H1 (cell line): ENCODE results near the gene SERPINB1. TPM values are rescaled to one million over a fixed set of nuclear protein-coding genes. Genes with fewer than 3 reads are reported as not detected.
"Not testable (repeated sequence)": the region's sequence is repeated elsewhere in the genome, so short reads cannot be mapped to it uniquely, and the experiment has no call there.

Experiments
- CTCF ChIA-PET: fragments of 300-600 bp; sonication (Branson Sonifier 250); formaldehyde crosslinking; loops from one replicate; lab custom pipeline; 2021; ENCODE audit not compliant: partially characterized antibody; lab: Charles Lee
- POLR2A ChIA-PET: fragments of 300-600 bp; sonication (Branson Sonifier 250); formaldehyde crosslinking; loops from one replicate; lab custom pipeline; 2021; ENCODE audit warnings: inconsistent platforms; ENCODE audit not compliant: partially characterized antibody; lab: Charles Lee
- DNase-seq, 2 experiments: peaks; one replicate each; pipeline versions ENCODE4 v3.0.0 to v3.0.0-alpha.2; 2010 to 2022; ENCODE audit warnings: low spot score in 2 of 2, low read depth in 1 of 2, mixed read lengths in 1 of 2
- FAIRE-seq: peaks from 2 replicates; lab custom pipeline; 2011; peaks lifted over from hg19 to GRCh38; lab: Jason Lieb, UNC
- H2AFZ ChIP-seq: 2 replicates; pipeline ENCODE4 v1.8.1; 2012; ENCODE audit warnings: low read length, inconsistent platforms
- H2AK5ac ChIP-seq: 2 replicates; pipeline ENCODE4 v1.6.1; 2013; ENCODE audit warnings: low read depth, low read length
- H2BK120ac ChIP-seq: replicated peaks from 2 replicates; pipeline ENCODE3; 2013; ENCODE audit warnings: low read depth, low read length, inconsistent platforms
- H2BK12ac ChIP-seq: 2 replicates; pipeline ENCODE4 v1.6.1; 2013; ENCODE audit warnings: low read depth, low read length
- H2BK15ac ChIP-seq: 2 replicates; pipeline ENCODE4 v1.6.1; 2013; ENCODE audit warnings: low read length
- H2BK20ac ChIP-seq: 2 replicates; pipeline ENCODE4 v1.6.1; 2013; ENCODE audit warnings: low read length
- H2BK5ac ChIP-seq: 2 replicates; pipeline ENCODE4 v1.6.1; 2013; ENCODE audit warnings: low read depth, low read length
- H3K14ac ChIP-seq: 2 replicates; pipeline ENCODE4 v1.6.1; 2013; ENCODE audit warnings: inconsistent platforms; ENCODE audit not compliant: insufficient read length
- H3K18ac ChIP-seq: 2 replicates; pipeline ENCODE4 v1.6.1; 2013; ENCODE audit warnings: low read length; ENCODE audit errors: extremely low read depth
- H3K23ac ChIP-seq: 2 replicates; pipeline ENCODE4 v1.6.1; 2013; ENCODE audit warnings: inconsistent platforms; ENCODE audit not compliant: insufficient read length
- H3K23me2 ChIP-seq: 2 replicates; pipeline ENCODE4 v1.6.1; 2013; ENCODE audit warnings: low read depth, low read length
- H3K27ac ChIP-seq: 2 replicates; pipeline ENCODE4 v1.6.1; 2011; ENCODE audit warnings: low read depth, low read length, inconsistent platforms
- H3K27me3 ChIP-seq, 4 experiments: replicated peaks in 1 of 4; 1 replicate in 1 of 4; 2 replicates in 3 of 4; pipeline versions ENCODE4 v1.6.1 to v1.8.1; 2011 to 2013; ENCODE audit warnings: low read length in 3 of 4, mild to moderate bottlenecking in 3 of 4, inconsistent platforms in 2 of 4, mixed read lengths in 2 of 4, moderate library complexity in 1 of 4; ENCODE audit not compliant: control insufficient read depth in 3 of 4, insufficient read depth in 3 of 4; ENCODE audit errors: extremely low read depth in 1 of 4
- H3K36me3 ChIP-seq, 4 experiments: 2 replicates each; pipeline versions ENCODE4 v1.6.1 to v1.8.1; 2011 to 2013; ENCODE audit warnings: mild to moderate bottlenecking in 4 of 4, low read length in 3 of 4, moderate library complexity in 2 of 4, control low read depth in 1 of 4, inconsistent platforms in 1 of 4; ENCODE audit not compliant: insufficient read depth in 4 of 4, control insufficient read depth in 2 of 4
- H3K4ac ChIP-seq: replicated peaks from 2 replicates; pipeline ENCODE3; 2013; ENCODE audit warnings: low read length, low read depth, mixed read lengths, inconsistent platforms; ENCODE audit not compliant: insufficient read length
- H3K4me1 ChIP-seq, 4 experiments: replicated peaks in 1 of 4; 1 replicate in 1 of 4; 2 replicates in 3 of 4; pipeline versions ENCODE4 v1.6.1 to v1.8.1; 2011 to 2013; ENCODE audit warnings: low read length in 3 of 4, inconsistent platforms in 2 of 4, mixed read lengths in 1 of 4; ENCODE audit not compliant: insufficient read depth in 4 of 4, control insufficient read depth in 3 of 4
- H3K4me2 ChIP-seq, 2 experiments: 2 replicates each; pipeline versions ENCODE4 v1.6.1 to v1.8.1; 2011 to 2013; ENCODE audit warnings: low read depth in 2 of 2, low read length in 2 of 2, control low read depth in 1 of 2, inconsistent platforms in 1 of 2, mild to moderate bottlenecking in 1 of 2; ENCODE audit not compliant: insufficient read depth in 1 of 2
- H3K4me3 ChIP-seq, 4 experiments: fragments of 200-600, 300-600 bp in 1 of 4; sonication (generic), shearing (Covaris generic), sonication (Bioruptor Twin) in 1 of 4; 2 replicates each; pipeline versions ENCODE4 v1.5.1 to v1.8.1; 2011 to 2016; ENCODE audit warnings: low read length in 4 of 4, low read depth in 3 of 4, control low read depth in 2 of 4, inconsistent platforms in 2 of 4, mild to moderate bottlenecking in 2 of 4, mixed read lengths in 1 of 4, moderate library complexity in 1 of 4; ENCODE audit not compliant: insufficient read depth in 2 of 4; ENCODE audit errors: extremely low read depth in 1 of 4
- H3K56ac ChIP-seq: replicated peaks from 2 replicates; pipeline ENCODE3; 2013; ENCODE audit warnings: low read depth, mild to moderate bottlenecking, mixed read lengths, low read length, inconsistent platforms; ENCODE audit not compliant: insufficient read length
- H3K79me1 ChIP-seq: 2 replicates; pipeline ENCODE4 v1.6.1; 2013; ENCODE audit warnings: low read depth, low read length, control low read depth
- H3K79me2 ChIP-seq, 2 experiments: 2 replicates each; pipeline versions ENCODE4 v1.6.1 to v1.8.1; 2012 to 2013; ENCODE audit warnings: low read length in 2 of 2, mild to moderate bottlenecking in 2 of 2, inconsistent platforms in 1 of 2; ENCODE audit not compliant: insufficient read depth in 2 of 2, control insufficient read depth in 1 of 2
- H3K9ac ChIP-seq, 4 experiments: replicated peaks in 1 of 4; 1 replicate in 1 of 4; 2 replicates in 3 of 4; pipeline versions ENCODE4 v1.6.1 to v1.8.1; 2011 to 2013; ENCODE audit warnings: low read depth in 3 of 4, low read length in 3 of 4, control low read depth in 2 of 4, mild to moderate bottlenecking in 2 of 4, moderate library complexity in 2 of 4, inconsistent platforms in 1 of 4; ENCODE audit errors: extremely low read depth in 1 of 4
- H3K9me3 ChIP-seq, 2 experiments: 2 replicates each; pipeline versions ENCODE4 v1.6.1 to v1.8.1; 2012 to 2013; ENCODE audit warnings: mild to moderate bottlenecking in 2 of 2, moderate library complexity in 2 of 2, control low read depth in 1 of 2, inconsistent platforms in 1 of 2, low read depth in 1 of 2, low read length in 1 of 2, mixed read lengths in 1 of 2; ENCODE audit not compliant: insufficient read depth in 2 of 2
- H4K20me1 ChIP-seq, 2 experiments: replicated peaks in 1 of 2; 2 replicates each; pipeline versions ENCODE3 to v1.8.1; 2011 to 2013; ENCODE audit warnings: inconsistent platforms in 2 of 2, low read length in 2 of 2, mild to moderate bottlenecking in 1 of 2; ENCODE audit not compliant: insufficient read depth in 2 of 2, control insufficient read depth in 1 of 2
- H4K5ac ChIP-seq: 2 replicates; pipeline ENCODE4 v1.6.1; 2013; ENCODE audit warnings: low read length, low read depth, mixed read lengths, inconsistent platforms; ENCODE audit not compliant: insufficient read length
- H4K8ac ChIP-seq: 2 replicates; pipeline ENCODE4 v1.8.0; 2013; ENCODE audit warnings: mild to moderate bottlenecking, moderate library complexity, low read length, inconsistent platforms; ENCODE audit not compliant: insufficient read depth; ENCODE audit errors: extremely low read depth
- H4K91ac ChIP-seq: replicated peaks from 2 replicates; pipeline ENCODE3; 2013; ENCODE audit warnings: low read length, mixed read lengths, inconsistent platforms; ENCODE audit not compliant: insufficient read length
- WGBS, 2 experiments: shearing (Covaris generic) in 1 of 2; methylation state at CpG; one replicate each; pipeline versions ENCODE4 v1.1.6 to v1.1.7; 2013 to 2015; ENCODE audit warnings: low lambda C conversion rate in 2 of 2, mixed read lengths in 2 of 2, inconsistent platforms in 1 of 2, low coverage in 1 of 2, missing lambda C conversion rate in 1 of 2; ENCODE audit not compliant: insufficient replicate concordance in 2 of 2, insufficient coverage in 1 of 2, insufficient read length in 1 of 2; ENCODE audit errors: extremely low coverage in 1 of 2, missing lambda C conversion rate in 1 of 2; 5-methylcytosine and 5-hydroxymethylcytosine counted together
- polyA plus RNA-seq, 7 experiments: library from polyadenylated mRNA; depleted of rRNA in 3 of 7; stranded (reverse) in 5 of 7; unstranded in 2 of 7; fragments of >200 nt in 5 of 7; fragments of 200-250 nt in 2 of 7; gene quantifications; 1 replicate in 5 of 7; 2 replicates in 1 of 7; 4 replicates in 1 of 7; pipeline versions ENCODE4 v1.2.1 to v1.2.3, GENCODE V29; 2011 to 2013; ENCODE audit warnings: missing spikeins in 2 of 7, mixed read lengths in 2 of 7
- total RNA-seq: library from RNA; stranded (reverse); fragmentation: NEBNext Ultra II Directional; extraction: Animal tissue kit (Norgen Biotek cat#: 25700); gene quantifications from 2 replicates; pipeline ENCODE4 v1.2.1, GENCODE V29; 2021

Gene SERPINB1
- total and polyA plus RNA-seq, 2 of the 8 experiments (the other 6 are each of a cell fraction or from before 2014, with no cell fraction given), result 8.1 to 17.3 TPM

DNA sequence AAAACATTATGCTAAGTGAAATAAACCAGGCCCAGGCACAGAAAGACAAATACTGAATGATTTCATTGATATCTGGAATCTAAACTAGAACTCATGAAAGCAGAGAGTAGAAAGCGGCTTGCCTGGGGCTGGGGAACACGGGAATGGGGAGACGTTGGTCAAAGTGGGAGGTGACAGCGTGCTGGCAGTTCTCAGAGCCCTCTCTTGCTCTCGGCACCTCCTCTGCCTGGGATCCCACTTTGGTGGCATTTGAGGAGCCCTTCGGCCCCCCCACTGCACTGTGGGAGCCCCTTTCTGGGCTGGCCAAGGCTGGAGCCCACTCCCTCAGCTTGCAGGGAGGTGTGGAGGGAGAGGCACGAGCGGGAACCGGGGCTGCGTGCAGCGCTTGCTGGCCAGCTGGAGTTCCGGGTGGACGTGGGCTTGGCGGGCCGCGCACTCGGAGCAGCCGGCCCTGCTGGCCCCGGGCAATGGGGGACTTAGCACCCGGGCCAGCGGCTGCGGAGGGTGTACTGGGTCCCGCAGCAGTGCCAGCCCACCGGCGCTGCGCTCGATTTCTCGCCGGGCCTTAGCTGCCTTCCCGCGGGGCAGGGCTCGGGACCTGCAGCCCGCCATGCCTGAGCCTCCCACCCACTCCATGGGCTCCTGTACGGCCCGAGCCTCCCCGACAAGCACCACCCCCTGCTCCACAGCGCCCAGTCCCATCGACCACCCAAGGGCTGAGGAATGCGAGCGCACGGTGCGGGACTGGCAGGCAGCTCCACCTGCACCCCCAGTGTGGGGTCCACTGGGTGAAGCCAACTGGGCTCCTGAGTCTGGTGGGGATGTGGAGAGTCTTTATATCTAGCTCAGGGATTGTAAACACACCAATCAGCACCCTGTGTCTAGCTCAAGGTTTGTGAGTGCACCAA is 18.4 kb upstream of the SERPINB1 start:
- H3K56ac ChIP-seq, FAIRE-seq, H2AK5ac ChIP-seq, H3K79me1 ChIP-seq, H3K18ac ChIP-seq, H3K23me2 ChIP-seq, H2BK120ac ChIP-seq, H3K9ac ChIP-seq, DNase-seq, H3K79me2 ChIP-seq, H2AFZ ChIP-seq, H4K5ac ChIP-seq, H3K23ac ChIP-seq, H4K20me1 ChIP-seq, H2BK15ac ChIP-seq, POLR2A ChIA-PET, H3K27ac ChIP-seq, H4K91ac ChIP-seq, H2BK5ac ChIP-seq, H3K36me3 ChIP-seq, H3K4me3 ChIP-seq, H4K8ac ChIP-seq, H3K9me3 ChIP-seq, H2BK20ac ChIP-seq, H2BK12ac ChIP-seq, H3K14ac ChIP-seq, H3K4ac ChIP-seq, H3K4me2 ChIP-seq, H3K27me3 ChIP-seq: not testable (repeated sequence)
- CTCF ChIA-PET, result interaction anchor here (0.7 kb wide), 1 partner anchor 358 kb away, joined by 3 read pairs; no protein-coding TSS in a partner anchor
- H3K4me1 ChIP-seq, result peaks cover 2 to 15% (median 8%) of the 10 kb centered on the region in 4 experiments; a peak in 5 of 7 replicates
- WGBS, 2 experiments, result 94% methylated on average over 32 of the region's 42 CpGs; no CpG with 5 or more reads in 1 of the 2 experiments
